DMS153 treated with DMSO at 0.1 percent for 48 hours (cell line): Measurements from ENCODE around the gene DIP2C.
"Not testable (repeated sequence)": the region's sequence is repeated elsewhere in the genome, so short reads cannot be mapped to it uniquely, and the experiment has no call there.

ENCODE experiments used
- DNase-seq: peaks from one replicate; lab custom pipeline; 2025; ENCODE audit not compliant: unreplicated experiment; lab: John Stamatoyannopoulos, UW

The DIP2C gene

DNA sequence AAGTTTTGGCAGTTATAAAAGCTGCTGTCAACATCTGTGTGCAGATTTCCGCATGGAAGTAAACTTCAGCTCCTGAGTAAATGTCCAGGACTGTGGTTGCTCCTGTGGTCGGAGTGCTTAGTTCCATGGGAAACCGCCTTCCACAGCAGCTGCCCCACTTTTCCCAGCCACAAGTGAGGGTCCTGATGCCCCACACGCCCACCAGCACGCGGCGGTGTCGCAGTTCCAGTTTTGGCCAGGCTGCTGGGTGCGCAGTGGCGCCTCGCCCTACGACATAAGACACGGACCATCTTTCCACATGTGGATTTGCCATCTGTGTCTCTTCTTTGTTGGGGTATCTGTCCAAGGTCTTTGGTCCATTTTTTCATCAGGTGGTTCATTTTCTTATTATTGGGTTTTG, 167.1 kb downstream of the DIP2C start:
- no peak for DNase-seq

DNA sequence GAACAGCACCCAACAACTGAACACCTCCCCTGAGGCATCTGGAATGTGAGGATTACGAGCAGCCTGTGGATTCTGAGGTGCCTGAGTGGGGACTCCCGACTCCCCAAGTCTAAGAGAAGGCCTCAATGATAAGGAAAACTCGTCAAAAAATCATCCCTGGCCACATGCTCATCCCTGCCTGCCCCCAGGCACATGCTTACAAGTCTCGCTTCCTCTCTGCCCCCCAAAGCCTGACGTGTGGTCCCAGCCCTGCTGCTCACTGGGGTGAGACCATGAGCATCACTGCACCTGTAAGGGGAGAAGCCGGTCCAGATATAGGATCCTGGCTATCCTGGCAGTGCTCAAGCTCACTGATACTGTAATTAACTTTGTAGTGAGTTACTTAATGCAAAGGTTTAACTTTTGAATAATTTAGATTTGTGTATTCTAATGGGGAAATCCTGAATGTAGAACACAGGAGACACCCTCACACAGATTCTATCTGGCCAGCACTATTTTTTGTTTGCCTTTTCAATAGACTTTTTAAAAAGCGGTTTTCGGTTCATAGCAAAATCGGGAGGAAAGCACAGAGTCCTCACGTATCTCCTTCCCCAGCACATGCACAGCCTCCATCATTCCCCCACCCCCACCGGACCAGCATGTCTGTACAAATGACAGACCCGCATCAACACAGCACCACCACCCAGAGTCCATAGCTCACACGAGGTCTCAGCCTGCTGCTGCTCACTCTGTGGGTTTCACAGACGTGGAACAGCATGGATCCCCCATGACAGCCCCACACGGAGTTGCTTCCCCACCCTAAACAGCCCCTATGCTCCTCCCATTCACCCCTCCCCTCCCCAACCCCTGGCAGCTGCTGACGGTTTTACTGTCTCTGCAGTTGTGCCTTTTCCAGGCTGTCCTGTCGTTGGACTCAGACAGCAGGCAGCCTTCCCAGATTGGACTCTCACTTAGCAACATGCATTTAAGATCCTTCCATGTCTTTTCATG, 167.9 kb downstream of the DIP2C start:
- DNase-seq = no peak

DNA sequence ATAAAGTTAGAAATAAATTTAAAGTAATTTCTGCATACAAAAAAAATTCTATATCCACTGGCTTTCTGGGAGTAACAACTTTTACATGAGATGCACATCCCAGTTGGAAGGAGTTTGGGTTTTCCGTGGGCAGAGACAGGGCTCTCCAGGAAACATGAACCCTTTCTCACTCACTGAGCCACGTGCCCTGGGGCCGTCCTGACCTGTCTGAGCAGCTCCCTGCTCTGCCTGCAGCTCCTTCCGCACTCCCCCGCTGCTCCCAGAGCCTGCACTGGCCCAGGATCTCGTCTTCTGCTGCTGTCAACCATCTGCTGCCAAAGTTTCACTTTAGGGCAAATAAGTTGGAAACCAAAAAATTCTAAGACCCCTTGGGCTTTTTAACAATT, 169.1 kb downstream of the DIP2C start:
- no peak for DNase-seq

DNA sequence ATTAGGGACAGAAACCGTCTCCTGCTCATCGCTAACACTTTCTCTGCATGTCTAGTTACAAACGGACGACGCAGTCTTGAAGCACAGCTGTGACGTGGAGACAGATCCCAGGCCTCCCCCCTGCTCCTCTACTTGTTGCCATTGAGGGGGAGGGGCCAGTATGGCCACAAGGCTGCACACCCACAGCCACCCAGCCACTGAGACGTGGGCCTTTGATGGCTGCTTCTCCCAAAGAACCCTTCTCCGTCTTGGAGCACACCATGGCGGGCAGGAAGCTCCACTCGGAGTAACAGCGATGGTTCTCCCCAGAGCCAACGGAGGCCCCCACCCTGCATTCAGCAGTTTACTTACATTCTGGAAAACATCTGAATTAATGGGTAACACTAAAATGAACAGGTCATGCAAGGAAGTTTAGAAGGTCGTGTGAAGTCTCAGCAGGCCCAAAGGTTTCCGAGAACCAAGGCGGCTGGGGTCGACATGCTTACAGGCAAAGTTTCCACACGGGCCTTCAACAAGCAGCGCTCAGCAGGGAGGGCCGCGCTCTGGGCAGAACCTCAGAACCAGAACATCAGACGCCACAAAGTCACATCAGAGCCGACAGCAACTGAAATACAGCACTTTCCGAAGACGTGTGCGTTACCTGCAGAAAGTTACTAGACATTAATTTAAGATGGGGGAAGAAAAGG, 169.6 kb downstream of the DIP2C start:
- DNase-seq = no peak

DNA sequence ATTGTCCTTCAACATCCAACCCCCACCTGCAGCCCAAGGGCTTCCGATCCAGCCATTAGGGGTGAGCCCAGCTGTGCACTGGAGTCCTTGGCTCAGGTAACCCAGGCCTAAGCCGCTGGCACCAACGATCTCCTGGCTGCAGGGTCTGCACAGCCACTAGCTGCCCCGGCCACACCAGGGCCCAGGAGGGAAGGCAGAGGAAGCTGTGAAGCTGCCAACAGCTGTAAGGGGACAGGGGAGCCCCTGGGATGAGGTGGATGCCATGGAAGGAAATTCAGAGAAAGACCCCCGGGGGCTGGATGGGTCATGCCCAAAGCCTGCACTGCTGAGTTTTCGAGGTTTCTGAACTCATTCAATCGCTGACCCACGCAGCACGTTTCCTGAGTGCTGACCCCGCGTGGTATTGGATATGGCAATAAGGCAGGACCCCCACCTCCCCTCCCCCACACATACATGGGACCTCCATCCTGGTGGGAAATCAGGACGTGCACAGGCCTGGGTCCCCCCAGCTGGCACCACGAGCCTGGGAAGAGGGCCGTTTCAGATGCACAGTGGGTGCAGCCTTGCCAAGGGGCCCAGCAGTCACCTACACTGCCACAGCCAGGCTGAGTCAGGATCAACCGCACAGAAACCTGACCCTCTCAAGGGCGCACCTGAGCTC, 170.3 kb downstream of the DIP2C start:
- no peak for DNase-seq

DNA sequence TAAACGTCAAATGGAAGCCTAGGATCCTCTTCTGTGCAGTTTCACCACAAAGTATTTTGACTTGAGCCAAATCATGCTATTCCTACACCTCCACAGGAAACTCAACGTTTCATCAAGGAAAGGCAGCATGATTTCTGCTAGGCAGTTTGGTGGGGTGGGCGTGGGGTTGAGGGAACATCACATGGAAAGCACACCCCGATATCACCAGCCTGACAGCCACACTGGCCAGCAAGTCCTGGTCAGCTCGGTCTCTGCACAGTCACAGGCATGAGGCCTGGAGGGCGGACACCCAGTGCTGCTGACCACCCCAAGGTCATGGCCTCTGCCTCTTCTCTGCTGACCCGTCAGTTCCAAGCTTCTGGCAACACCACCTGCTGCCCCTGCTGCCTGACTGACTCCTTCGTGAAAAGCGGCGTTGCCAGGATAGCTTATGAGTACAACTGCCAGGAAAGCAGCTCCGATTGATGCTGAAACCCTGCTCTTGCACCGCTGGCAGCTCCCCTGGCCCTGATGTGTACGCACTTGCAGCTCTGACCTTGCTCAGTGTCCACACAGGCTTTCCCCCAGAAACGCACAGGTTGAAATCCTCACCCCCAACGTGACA, 171.5 kb downstream of the DIP2C start:
- DNase-seq = no peak

DNA sequence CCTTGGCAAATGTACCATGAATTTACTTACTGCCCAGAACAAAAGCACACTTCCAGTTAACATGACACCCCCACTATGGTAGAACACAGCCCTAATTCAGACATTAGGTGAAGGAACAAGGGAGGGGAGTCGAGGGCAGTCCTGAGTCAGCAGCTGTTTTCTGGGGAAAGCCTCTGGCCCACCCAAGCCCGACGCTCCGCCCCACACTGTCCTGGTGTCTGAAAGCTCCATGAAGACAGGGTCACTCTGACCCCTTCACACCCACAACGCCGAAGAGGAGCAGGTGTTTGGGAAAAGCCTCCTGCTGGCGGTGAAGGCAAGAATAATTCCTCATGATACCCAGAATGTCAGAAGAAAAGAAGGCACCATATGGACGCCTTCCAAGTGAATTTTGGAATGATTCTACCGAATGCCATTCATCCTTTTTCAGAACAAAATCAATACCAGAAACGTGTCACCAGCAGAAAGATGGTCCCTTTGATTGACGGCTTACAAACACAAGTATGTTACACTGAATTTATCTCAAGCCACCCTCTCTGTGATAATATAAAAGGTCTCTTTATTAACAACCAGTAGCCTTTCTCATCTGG, 172.1 kb downstream of the DIP2C start:
- no peak for DNase-seq

DNA sequence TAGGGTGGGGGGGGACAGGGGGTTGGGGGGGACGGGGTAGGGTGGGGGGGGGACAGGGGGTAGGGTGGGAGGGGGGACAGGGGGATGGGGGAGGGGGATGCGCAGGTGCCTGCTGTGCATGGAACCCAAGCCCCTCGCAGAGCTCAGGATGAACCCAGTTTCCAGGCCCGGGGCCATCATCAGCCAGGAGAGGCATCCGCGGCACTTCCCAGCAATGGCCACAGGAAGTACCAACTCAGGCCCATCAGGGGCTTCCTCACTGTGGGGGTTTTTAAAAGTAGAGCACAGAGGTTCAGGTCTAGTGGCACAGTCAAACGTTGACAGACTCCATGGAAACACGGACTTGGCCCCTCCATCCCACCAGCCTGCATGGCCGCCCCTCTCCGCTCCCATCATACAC, 172.7 kb downstream of the DIP2C start:
- DNase-seq = no peak

DNA sequence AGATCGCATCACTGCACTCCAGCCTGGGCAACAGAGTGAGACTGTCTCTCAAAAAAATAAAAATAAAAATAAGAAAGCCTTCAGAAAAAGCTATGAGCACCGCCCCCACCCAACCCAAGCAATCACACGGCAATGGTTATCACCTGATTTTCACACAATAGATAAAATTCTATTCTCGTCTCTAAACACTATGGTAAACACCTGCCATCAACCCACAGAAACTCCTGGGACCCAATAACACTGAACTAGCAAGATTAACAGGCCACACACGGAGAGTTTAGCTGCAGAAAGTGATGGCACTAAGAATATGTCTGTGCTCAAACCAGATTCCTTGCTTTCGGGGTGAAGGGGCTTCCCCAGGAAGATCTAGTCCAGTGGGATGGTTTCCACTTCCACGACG, 173.8 kb downstream of the DIP2C start:
- no peak for DNase-seq

DNA sequence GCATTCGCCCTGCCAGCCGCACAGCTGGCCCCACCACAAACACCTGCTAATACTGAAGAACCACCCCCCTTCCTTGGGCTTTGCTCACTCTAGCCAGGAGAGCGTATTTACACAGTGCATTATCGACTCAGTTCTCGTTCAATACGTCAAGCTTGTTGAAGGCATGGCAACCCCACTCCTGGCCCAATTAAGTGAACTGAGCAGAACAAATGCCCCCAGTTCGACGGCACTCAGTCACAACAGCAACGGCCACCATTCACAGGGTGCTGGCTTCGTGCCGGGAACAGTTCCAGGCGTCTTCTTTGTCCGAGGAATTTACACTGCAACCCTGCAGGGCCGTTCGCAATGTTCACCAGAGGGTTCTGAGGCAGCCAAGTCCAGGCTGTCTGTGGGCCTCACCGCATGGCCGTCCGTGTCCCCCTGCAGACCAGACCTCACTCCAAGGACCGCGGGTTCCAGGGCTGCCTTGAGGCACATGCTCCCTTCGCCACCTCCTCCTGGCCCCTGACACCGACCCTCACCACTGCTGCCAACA, 175.3 kb downstream of the DIP2C start:
- peak; percentile 48 for DNase-seq

DNA sequence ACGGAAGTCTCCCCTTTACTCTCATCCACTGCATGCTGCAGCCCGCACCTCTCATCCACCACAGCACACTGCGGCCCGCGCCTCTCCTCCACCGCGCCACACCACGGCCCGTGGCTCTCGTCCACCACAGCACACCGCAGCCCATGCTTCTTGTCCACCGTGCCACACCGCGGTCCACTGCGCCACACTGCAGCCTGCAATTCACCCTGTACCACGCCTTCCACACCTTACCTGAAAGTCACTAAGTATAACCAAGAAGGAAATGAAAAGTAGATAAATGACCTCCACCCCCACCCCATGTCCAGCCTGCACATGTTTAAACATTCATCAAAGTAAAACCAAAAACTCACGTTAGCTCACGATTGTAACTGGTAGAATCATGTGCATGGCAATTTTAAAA, 176.1 kb downstream of the DIP2C start:
- no peak for DNase-seq

DNA sequence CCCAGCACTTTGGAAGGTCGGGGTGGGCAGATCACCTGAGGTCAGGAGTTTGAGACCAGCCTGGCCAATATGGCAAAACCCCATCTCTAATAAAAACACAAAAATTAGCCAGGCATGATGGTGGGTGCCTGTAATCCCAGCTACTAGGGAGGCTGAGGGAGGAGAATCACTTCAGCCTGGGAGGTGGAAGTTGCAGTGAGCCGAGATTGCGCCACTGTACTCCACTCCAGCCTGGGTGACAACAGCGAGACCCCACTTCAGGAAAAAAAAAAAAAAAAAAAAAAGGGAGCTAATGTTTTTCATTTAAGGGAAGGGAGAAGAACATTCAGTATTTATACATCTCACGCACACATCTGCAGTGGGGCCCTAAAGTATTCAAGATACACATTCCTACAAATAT, 176.8 kb downstream of the DIP2C start:
- not testable (repeated sequence) for DNase-seq

DNA sequence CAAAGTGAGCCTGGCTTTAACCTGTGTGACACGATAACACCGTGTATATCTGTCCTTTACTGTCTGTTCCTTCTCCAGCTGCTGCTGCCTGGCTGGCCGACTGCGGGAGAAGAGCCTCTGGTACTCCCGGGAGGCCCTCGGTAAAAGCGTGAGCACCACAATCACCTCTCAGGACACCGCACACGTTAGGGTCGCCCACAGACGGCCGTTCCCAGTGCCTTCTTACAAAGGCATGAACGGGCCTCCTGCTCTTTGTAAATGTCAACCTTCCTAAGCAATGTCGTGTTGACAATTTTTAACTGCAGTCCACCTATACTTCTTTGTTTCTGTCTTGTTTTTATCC, 177.6 kb downstream of the DIP2C start:
- no peak for DNase-seq

DNA sequence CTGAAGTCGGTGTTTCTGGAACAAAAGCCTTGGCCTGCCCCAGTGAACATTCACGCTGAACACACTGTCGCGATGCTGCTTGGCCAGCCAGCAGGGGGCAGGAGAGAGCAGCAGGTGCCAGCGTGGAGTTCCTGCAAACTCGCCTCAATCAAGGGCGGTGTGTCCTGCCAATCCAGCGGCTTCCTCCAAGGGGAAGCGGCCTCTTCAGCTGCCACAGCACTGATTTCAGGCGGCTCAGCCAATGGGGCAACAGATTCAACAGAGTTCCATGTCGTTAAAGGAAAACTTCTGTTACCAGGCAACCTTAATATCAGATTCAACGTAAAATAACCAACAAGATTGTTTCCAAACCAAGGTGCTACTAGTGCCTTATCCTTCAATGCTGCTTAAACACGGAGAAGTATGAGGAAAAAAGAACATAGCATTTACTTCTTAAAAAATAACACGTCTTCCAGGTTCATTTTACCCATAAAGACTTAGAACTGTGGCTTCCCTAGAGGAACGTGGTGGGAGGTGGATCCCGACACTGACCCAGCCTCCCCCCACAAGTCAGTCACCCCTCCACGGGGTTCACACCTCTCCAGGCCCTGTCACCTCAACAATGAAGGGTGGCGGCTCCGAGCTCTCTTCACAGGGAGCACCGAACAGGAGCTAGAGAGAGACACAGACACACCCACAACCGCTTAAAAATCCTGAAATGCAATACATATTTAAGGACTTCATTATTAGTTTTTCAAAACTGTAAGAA, 178.2 kb downstream of the DIP2C start:
- DNase-seq = peak; percentile 50

DNA sequence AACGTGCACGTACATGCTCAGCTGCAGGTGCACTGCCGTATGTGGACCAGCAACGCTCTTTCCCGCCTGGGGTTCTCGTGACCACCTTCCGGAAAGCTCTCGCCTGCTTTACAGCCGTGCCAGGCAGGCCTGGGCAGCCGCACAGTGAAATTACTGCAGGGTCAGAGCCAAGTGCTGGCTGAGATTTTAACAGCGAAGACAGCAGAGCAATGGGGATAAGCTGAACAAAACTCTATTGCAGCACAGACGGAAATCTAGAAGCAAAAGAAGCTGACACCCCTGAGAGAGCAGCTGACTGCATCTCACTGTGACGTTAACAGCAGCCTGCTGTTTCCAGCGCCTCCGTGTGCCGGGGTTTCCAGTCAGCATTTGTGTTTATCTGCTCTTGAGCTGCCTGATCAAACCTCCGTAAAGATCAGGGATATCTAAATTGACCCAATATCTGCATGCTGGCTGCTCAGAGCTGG, 179.0 kb downstream of the DIP2C start:
- peak; percentile 4 for DNase-seq

DNA sequence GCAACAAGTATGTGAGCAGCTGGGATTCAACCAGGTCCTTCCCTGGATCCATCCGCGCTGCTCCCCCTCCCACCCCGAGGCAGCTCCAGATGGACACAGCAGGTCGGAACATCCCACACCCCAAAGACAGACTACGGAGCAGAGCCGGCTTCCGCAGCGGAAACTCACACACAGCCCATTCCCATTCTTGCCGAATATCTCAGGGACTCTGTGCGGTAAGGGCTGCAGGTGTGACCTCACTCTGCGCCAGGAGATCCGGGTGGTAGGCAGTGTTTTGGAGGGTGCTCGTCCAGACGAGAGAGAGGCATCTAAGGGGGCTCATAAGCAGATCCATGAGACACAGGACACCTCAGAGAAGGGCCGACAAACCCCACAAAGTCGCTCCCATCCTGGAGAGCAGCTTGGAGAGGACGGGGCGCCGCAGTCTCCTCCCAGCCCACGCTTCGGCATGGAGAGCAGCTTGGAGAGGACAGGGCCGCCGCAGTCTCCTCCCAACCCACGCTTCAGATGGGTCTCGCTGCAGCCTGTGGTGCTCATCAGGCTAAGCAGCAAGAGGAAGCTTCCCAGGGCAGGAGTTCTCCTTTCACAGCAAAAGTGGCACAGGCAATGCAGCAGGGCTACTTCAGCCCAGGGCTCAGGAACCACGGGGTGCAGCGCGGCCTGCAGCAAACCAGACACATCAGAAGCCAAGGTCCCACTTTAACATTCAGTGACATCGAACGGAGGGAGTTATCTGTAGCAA, 179.9 kb downstream of the DIP2C start:
- no peak for DNase-seq

DNA sequence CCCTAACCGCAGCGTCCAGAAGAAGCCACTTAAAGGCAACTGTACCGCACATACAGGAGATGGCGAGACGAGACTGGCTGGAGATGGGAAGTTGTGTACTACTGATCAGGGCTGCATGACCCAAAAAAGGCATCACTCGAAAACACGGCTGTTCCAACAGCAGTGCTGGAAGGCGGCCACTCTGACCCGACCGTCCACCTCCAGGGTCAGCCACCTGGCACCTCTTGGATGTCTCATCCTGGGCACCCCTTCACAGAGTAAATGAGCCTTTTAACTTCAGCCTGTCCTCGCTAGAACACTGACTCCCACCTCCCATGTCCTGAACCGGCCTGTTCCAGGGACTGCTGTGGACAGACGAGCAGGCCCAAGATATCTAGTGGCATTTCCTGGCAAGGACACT, 180.7 kb downstream of the DIP2C start:
- DNase-seq = no peak

DNA sequence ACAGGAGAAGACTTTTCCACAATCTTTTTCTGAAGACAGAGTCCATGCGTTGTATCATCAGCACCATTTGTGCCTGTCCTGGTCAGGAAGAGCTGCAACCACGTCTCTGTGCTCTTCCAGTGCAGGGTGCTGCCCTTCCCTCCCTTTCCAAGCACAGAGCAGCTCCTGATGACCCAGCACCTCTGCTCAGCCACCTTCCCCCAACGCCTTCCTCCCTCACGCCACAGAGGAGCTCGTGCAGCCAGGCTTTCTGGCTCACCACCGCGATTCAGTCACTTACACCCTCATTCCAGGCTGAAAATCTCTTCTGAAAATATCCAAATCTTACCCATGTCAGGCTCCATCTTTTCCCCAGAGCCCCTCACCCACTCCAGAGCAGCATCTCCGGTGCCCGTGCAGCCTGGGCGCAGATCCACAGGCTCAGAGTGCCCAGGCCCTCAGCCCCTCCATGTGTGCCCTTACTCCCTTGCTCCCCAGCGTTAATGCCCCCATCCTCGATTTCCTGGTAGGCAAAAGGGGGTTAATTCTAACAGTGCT, 181.5 kb downstream of the DIP2C start:
- DNase-seq = no peak

DNA sequence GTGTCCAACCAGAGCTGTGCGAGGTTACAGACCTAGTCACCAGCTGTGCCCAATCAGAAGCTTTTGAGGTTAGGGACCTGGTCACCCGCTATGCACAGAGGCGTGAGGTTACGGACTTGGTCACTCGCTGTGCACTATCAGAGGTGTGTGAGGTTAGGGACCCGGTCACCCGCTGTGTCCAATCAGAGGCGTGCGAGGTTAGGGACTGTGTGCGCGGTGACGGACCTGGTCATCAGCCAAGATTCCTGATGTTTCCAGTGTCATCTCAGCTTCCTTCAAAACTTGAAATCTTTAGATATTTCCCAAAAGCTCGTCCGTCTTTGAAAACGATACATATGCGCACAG, 182.1 kb downstream of the DIP2C start:
- no peak for DNase-seq
